IPS-11a (cell line): ENCODE results near the gene SCYGR7.
"Not testable (repeated sequence)": the region's sequence is repeated elsewhere in the genome, so short reads cannot be mapped to it uniquely, and the experiment has no call there.

Source experiments
- H3K4me3 ChIP-seq: one replicate; pipeline ENCODE4 v1.5.1; 2013; ENCODE audit warnings: low read depth, low read length, control low read depth

The SCYGR7 gene

DNA sequence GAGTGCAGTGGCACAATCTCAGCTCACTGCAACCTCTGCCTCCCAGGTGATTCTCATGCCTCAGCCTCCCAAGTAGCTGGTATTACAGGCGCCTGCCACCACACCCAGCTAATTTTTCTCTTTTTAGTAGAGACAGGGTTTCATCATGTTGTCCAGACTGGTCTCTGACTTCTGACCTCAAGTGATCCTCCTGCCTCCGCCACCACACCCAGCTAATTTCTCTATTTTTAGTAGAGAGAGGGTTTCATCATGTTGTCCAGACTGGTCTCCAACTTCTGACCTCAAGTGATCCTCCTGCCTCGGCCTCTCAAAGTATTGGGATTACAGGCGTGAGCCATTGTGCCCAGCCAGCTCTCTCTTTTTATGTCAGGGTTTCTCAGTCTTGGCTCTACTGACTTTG, 28.1 kb downstream of the SCYGR7 start:
- not testable (repeated sequence) for H3K4me3 ChIP-seq

DNA sequence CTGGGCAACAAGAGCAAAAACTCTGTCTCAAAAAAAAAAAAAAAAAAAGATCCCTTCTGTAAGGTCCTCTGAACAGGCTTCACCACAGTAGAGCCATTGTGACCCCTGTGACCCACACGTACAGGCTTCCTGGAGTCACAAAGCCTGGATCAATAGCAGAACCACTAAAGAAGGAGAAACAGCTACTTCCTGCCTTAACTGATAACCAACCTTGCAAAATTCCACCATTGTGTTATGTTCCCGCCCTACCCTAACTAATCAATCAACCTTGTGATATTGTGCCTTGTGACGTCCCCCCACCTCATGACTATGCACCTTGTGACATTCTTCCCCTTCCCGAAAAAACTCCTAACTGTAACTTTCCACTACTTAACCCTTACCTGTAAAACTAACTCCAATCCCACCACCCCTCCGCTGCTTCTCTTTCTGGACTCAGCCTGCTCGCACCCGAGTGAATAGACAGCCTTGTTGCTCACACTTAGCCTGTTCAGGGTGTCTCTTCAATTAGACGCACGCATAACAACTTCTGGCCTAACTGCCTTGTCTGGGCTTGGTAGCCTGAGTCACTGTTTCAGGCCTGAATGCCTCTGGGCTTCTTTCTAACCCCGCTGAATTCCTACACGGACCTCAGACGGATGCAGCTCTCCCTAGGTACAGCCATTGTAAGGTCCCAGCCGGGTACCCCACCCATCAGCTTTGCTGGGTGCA, 31.4 kb downstream of the SCYGR7 start:
- H3K4me3 ChIP-seq = no peak overlapping the region

DNA sequence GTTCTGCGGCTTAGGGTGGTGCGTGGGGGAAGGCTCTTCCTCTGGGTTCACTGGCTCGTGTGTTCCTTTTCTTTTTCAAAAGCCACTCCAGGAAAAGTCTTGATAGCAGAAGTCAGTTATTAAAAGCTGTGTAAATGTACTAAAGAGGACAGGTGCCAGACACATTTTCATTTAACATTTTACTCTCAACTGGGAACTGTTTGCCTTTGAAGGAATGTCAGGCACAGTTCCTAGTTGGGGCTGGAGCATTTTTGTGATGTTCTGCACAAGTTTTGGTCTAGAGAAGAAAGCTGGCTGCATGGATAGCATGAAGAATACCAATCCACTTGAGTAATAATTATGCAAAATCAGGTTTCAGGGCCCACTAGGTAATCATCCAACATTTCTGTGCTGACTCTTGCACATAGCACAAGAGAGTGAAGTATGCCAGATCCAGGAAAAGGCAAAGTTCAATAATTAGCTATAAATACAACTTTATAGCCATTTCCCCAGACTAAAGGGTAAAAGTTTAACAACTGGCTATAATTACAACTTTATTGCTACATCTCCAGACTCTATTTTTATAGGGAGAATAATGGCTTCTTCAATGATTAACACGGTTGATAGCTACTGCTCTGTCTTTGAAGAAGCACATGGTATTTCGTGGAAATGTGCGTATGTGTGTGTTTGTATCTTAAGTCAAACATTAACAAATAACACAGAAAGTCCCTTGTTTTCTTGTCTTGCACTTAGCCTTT, 33.8 kb downstream of the SCYGR7 start:
- H3K4me3 ChIP-seq = no peak overlapping the region

DNA sequence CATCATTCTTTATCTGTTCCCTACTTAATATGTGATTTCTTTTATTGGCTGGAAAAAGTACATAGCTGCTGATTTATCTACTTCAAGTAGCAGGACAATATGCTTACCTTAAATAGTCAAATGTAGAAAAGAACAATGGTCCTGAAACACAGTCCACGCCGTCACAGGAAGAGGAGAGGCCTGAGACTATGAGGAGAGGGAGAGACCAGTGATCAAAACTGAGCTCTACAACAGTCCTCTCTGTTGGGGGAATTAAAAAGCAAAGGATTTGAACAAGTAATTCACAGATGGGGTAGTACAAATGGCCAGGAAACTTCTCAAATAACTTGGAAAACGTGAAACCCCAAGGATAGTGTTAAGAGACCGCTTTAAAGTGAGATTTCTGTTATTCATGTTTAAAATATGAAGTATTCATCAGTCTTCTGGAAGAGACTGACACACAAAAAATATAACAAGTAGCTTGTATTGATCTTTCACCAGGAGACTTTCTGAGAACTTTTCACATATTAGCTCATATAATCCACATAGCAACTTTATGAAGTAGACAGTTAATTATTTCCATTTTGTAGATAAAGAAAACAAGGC, 37.7 kb downstream of the SCYGR7 start:
- no peak overlapping the region for H3K4me3 ChIP-seq

DNA sequence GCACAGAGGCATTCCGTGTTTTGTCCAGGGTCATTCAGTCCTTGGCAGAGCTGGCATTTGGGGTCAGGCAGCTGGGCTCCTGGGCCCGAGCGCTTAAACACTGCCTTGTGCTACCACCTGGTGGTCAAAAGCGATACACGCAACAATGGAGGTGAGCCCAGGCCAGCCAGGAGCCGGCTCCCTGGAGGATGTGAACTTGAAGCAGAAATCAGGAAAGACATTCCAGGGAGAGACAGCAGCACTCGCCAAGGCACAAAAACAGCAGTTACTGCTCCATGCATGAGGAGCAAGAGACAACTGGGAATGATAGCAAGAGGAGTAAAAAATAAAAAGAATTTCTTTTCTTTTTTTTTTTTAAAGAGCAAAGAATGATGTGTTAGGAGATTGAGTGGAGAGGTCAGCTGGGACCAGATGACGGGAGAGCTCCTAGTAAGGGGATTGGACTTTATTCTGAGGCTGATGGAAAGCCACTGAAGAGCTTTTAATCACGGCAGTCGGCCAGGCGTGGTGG, 38.3 kb downstream of the SCYGR7 start:
- H3K4me3 ChIP-seq = no peak overlapping the region

DNA sequence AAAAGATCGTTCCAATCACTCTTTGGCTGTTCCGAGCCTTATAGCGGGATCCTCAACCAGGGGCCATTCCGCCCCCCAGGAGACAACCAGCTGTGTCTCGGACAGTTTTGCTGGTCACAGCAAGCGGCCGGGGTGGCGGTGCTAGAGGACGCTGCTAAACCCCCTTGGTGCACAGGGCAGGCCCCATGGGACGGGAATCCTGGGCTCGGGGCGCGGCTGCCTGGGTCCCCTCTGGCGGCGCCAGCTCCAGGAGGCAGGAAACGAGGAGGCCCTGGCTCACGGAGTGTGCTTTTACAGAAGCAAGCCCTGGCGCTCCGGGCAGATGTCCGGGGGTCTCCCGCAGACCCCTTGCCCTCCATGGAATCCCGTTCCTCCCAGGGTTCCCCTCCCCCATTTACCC, 39.7 kb downstream of the SCYGR7 start:
- H3K4me3 ChIP-seq = no peak overlapping the region

DNA sequence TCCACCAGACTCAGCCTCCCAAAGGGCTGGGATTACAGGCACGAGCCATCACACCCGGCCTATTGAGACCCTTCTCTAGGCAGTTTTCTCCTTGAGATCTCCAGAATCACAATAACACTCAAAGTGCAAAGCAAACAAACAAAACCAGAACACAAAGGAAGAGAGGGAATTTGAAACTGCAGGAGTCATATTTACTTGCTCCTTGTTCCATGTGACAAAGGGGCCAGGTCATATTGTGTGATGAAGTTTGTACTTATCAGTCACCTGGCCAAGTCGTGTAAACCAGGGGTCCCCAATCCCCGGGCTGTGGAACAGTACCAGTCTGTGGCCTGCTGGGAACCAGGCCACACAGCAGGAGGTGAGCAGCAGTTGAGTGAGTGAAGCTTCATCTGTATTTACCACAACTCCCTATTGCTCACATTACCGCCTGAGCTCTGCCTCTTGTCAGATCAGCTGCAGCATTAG, 44.1 kb downstream of the SCYGR7 start:
- no peak overlapping the region for H3K4me3 ChIP-seq

DNA sequence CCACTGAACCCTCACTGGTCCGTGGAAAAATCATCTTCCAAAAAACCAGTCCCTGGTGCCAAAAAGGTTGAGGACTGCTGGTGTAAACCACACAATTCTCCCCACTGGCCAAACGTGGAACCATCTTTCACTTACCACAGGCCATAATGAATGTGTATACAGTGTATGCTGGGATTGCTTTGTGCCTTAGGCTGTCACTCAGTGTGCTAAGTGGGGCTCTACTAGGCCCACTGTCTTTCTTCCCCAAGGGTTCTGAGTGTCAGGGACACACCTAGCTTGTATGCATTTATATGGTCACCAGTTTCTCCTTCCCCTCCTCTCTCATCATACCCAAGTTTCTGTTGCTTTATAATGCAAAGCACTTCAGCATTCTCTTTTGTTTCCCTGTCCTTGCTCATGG, 44.8 kb downstream of the SCYGR7 start:
- no peak overlapping the region for H3K4me3 ChIP-seq

DNA sequence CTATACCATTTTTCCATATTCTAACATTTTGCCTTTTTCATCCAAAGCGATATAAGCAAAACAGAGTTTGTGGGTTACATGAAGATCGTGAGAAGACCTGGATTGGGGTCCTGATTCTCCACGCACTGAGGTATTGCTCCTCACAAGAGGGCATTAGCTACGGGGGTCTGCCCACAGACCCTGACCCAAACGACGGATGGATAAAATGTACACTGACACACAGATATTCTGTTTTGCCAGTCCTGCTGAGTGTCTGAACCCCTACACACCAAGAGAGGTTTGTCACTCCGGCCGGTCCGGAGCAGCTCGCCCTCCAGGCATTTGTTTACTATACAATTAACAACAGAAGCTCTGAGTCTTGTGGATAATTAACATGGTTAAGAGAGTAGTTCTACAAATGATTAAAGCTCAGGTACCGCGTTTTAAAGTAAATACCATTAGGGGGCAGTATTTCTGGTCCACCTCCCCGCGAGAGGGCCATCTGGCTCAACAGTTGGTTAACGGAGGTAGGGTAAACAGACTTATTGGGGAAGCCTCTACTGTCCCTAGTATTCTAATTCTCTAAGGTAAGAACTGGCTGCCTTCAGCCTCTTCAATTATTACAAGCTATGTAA, 46.0 kb downstream of the SCYGR7 start:
- no peak overlapping the region for H3K4me3 ChIP-seq

DNA sequence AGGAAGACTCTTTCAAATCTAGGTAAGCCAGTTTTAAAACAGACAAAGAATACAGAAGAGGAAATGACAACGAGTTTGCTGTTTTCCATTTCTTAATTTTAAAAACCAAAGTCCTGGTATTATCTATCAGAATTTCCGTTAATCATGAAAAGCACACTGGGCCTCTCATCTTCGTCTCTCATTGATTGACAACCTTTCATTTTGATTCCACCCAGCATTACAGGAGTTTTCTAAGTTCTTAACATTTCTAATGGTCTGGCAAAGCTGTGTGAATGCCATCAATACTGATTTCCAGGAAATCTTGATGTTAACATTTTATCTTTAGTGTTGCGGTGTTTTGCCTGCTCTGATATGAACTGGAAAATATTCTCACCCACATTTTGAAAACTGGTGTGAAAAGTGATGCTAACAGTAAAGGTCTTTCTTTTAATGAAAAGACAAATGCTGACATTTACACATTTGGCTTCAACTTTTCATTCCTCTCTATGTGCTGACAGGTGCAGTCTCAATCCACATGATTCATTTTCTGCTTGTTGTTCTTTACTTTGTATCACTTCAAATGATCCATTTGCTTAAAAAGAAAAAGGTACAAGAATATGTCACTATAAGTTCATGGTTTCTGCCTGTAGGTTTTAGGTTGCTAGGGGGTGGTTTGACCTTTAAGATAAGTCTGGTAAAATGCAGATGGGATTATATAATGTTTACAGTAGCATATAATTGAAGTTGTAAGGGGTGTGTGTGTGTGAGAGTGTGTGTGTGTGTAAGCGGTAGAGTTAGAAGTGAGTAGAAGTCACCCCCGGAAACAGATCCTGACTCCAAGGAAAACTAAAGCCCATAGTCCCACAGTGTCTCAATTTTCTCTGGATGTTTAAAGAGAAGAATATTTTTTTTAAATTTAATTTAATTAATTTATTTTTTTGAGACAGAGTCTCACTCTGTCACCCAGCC, 47.0 kb downstream of the SCYGR7 start:
- no peak overlapping the region for H3K4me3 ChIP-seq
